G401.6 (cell line): ENCODE results near the gene YTHDF1.
"Not testable (repeated sequence)": the region's sequence is repeated elsewhere in the genome, so short reads cannot be mapped to it uniquely, and the experiment has no call there.

Experiments
- FAIRE-seq: peaks from 2 replicates; lab custom pipeline; 2012; peaks lifted over from hg19 to GRCh38; lab: Jason Lieb, UNC

YTHDF1 gene

DNA sequence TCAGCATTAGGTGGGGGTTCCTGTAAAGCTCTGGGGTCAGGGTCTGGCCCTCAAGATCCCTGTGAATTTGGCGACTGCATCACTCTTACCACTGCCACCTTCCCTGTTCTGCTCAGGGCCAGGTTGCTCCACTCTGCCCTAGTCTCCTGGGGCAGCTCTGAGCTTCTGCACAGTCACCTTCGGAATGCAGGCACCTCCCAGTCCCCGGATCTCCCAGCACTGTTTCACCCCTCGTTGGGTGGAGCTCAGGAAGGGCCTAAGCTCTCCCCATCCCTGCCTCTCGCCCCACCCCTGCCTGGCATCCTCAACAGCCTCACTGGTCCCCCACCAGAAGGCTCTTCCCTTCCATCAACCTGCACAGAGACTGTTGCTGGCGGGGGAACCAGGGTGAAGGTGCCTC lies 46.2 kb downstream of the YTHDF1 start:
- no peak for FAIRE-seq

DNA sequence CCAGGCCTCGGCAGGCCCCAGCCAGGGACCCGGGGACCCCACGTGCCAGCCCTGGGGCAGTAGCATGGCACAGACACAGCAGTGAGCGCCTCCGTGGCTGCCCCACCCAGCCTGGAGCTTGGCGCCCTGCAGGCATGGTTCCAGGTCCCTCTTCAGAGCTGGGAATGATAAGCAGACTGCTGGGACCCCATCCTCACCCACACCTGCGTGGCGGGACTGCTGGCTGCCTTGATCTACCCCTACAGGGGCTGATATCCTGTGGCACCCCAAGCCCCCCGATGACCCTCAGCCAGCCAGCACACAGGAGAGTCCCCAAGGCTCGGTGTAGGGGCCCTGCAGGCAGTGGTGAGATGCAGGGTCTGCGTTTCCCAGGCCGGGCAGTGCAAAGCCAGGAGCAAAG lies 47.1 kb downstream of the YTHDF1 start:
- no peak for FAIRE-seq

DNA sequence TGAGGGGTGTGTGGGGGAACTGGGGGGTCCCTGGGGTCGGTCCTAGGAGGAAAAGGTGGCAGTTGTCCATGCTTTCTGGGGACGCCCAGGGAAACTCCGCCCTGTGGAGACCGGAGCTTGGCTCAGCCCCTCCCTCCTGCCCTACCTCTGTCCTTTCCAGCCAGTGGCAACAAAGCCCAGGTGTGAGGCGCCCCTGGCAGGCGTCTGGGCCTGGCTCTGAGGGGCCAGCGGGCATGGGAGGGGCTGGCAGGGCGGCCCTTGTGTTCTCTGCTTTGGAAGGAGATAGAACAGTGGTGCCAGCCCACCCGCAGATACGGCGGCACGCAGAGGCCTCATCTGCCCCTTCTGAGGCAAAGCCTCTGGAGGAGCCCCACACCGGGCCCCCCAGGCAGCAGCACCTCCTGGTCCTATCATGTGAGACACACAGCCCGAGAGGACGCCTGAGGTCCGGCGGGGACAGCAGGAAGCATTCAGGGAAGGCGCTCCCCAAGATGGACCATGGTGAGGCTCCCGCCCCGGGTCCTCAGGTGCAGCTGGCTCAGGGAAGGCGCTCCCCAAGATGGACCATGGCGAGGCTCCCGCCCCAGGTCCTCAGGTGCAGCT lies 47.9 kb downstream of the YTHDF1 start:
- FAIRE-seq, result no peak

DNA sequence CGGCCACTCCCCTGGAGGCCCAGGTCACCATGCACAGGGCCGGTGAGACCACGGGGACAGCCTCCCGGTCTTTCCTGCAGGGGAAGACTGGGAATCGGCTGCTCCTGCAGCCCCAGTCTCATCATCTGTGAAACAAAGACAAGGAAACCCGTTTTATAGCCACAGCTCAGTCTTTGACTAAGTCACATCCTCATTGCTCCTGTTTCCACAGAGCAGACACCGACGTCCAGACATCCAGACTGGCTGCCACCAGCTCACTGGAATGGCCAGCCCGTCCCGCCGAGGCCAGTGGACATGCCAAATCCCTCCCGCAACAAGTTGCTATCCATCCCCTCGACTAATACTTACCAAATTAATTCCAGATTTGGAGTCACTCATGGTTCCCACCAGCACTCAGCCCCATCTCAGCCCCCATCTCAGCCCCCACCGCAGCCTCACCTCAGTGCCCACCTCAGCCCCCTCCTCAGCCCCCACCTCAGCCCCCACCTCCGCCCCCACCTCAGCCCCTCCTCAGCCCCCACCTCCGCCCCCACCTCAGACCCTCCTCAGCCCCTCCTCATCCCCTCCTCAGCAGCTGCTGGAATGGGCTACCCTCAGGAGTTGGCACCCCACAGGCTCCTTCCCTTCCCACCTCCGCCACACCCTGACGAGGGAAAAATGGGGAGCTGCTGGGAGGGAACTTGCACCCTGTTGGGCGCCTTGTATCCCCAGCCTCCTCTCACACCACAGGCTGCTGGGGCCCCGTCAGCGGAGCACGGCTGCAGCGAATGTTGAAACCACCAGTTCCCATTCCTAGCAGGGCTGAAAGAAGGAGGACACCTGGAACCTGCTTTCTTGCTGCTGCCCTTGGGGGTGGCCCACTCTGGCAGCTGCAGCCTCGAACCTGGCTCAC lies 48.7 kb downstream of the YTHDF1 start:
- FAIRE-seq, result no peak

DNA sequence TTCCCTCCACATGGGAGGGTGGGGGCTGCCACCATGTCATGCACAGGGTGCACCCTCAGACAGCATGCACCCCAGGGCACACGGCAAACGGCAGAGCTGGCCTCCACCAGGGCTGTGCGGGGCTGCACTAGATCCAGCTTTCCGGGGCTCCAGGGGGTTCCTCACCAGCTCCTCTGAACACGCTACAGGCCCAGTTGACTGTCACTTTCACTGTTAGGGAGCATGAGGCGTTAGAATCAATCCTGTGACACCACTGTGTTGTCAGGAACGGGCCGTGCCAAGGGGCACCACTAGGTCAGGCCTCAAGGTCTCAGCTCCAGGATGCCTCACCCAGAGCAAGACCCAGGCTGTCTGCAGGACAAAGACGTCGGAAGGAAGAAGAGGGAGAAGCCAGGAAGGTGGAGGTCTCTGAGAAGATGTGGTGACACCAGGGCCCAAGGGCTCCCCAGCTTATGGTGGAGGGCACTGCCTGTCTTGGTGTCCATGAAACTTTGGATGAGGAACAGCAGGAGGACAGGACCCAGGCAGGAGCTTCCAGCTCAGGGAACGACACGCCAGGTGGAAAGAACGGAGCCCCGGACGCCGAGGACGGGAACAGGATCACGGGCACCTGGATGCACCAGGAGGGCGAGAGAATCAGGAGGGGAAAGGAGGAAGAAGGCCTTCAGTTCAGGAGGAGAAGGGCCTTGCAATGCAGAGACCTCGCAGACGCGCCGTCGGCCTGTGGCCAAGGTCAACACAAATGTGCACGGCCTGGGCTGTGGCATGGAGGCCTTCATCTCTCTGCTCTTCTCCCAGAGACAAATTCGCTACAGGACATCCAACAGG lies 49.5 kb downstream of the YTHDF1 start:
- no peak for FAIRE-seq

DNA sequence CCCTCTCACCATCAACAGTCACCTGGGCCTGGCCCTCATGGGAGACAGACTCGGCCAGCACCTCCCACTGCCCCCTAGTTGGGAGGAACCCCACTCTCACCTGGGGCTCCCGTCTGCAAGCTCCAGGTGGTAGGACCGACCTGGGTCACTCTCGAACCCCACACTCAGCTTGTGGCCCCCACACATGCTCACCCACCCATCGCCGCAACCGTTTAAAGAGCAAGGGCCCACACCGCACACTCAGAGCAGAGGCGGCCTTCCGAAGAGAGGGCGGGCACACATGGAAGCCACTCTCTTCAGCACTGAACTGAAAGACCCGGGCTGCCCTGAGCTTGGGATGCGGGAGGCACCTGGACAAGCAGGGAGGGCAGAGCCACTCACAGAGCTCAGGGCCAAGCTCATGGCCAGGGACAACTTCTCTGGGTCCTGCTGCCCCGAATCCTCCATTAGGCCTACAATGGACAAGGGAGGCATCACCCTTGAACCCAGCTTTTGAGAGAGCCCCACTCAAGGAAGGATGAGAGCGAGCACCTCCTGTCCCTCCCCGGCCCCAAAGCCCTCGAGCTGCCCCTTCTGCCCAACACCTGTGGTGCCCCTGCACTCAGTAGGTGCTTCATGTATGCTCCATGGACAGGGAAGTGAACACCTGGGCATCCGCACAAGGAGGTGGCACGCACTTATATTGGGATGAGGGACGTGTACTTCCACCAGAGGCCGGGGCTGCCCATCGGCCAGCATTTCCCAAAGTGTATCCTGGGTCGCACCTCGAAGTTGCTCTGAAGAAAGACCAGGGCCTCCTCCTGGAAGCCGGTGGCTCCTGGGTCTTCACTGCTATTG lies 50.4 kb downstream of the YTHDF1 start:
- no peak for FAIRE-seq

DNA sequence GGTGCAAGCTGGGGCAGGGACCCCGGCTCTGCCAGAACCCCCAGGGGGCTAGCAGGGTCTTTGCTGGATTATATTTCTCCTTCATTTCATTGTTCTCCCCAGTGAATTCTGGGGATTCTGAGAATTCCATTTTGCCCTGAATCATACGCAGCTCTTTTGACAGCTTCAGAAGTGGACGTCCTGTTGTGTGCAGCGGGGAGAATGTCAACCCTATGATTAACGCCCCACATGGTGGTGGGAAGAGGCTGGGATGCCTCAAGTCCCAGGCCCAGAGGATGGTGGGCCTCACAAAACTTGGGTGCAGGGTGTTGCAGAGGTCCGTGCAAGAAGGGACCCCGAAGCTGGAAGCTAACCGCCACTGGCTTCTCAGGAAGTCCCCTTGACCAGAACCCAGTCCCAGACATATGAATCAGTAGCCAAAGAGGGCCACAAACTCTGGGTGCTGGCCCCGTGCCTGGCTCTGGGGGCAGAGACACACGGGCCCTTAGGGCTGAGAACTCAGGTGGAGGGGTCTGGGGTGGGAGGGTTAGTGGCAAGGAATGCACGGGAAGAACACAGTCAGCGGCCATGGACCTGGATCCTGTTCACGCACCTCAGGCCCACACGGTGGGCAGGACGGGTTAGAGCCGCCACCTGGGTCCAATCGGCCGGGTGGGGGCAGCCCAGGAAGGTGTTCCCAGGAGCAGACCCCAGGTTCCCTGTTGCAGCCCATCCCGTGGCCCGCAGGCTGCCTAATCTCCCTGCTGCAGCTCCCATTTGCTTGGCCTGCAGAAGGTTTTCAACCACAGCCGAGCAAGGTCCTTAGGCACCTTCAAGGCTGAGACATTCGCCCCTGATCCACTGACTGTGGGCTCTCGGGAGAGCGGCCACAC lies 51.2 kb downstream of the YTHDF1 start:
- no peak for FAIRE-seq

DNA sequence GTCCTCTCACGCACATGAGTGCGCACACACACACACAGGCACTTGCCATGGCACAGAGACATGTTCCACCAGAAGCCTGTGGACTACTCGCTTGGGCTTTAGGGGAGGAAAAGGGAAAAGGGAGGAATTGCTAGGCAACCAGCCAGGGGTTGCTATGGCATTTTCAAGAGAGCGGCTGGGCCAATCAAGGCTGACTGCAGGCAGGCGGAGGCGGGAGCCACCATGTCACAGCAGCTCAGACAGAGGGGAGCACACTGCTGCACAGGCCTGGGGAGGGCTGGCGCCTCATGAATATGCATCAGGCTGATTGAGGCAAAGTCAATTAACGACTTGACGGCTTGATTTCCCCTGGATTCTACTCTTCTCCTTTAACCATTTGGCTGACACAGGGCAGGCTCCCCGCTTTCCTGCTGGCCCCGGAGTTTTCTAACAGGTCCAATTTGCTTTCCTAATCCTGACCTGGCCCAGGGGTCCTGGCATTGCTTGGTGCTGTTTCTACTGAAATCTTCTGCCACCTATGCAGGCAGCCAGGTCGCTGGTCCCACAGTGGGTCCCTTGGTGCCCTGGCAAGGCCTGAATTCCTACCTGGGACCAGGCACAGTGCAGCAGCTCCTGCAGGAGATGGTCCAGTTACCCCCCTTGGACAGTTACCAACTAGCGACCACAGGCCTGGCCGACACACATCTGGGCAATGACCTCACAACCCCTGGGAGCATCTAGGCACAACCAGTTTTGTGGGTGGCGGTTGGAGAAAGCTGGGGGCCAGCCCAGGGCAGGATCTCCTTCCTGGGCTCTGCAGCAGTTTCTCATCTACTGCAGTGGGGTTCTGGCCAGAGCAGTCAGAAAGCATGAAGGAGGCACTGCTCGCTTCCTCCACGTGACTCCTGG lies 52.1 kb downstream of the YTHDF1 start:
- no peak for FAIRE-seq

DNA sequence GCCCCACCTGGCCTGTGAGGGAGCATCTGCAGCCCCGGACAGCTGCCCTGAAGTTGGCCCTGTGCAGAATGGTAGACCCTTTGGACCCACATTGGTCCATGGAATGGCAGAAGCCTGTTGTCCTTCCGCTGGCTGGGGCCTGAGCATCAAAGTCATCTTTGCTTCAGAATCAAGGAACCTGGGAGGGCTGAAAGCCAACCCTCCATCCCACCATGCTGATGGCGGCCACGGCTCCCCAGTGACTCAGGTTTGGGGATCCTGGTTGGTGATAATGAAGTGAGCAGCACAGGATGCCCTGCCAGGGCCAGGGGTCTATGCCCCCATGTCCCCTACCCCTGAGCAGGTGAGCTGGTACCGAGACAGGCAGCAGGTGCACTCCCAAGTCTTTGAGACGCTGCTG lies 52.8 kb downstream of the YTHDF1 start:
- no peak for FAIRE-seq

DNA sequence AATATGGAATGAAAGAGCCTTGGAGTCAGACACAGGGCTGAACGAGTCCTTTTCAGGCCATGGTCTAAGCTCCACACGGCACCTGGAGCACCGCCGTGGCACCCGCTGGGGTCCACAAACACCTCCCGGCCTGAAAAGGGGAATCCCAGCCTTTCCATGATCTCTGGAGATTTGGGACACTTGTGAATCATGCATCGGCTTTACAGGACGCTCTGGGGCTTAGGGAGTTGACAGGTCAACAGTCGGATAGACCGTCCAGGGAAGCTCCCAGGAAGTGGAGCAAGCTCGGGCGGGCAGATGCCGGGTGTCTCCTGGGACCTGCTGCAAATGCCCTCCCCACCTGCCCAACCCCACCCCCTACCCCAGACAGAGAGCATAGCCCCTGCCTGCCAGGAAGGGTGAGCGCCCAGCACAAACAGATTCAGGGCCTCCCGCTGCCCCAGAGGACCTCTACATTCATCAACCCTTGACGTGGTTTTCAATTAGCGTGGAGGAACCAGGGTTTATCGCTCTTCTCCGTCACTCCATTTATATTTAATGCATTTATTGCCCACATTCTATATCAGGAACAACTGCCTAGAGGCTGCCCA lies 53.6 kb downstream of the YTHDF1 start:
- no peak for FAIRE-seq

DNA sequence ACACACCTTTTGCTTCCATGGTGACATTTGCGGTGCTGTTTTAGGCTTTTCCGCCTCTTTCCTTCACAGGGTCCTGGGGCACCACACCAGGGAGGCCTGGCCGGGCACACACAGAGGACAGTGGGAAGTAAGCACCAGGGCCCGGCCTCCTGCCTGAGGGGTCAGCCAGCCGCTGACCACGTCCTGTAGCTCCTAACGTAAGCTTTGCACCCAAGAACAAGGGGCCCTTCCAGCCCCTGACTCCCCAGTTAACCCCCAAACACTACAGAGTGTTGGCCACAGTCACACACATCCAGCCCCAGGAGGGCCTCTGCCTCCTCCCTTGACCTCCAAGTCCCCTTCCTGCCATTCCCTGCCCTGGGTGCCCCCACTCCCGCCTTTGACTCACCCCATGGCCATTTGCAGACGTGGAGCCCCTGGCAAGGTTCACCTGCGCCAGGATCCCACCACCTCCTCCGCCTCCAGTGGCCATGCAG lies 54.7 kb downstream of the YTHDF1 start:
- FAIRE-seq, result no peak

DNA sequence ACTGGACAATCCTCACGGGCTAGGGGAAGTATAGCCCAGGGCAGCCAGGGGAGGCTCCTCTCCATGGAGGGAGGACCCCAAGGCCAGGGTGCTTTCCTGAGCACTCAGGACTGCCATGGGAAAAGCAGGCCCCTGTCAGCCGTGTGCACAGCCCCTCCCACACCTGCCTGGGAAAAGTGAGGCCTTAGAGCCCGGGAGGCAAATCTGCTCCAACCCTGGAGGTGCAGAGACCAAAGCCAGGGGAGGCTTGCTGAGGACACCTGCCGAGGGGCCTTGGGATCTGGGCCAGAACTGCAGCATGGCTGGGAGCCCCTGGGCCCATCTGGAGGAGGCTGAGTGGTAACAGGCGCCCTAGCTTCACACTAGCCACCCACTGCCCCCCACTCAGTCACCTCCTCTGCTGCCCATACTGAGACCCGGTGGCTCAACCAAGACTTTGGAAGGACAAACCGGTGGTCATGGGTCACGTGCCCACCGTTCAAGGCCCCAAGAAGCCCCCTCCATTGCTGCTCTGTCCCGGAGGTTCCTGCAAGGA lies 55.2 kb downstream of the YTHDF1 start:
- no peak for FAIRE-seq

DNA sequence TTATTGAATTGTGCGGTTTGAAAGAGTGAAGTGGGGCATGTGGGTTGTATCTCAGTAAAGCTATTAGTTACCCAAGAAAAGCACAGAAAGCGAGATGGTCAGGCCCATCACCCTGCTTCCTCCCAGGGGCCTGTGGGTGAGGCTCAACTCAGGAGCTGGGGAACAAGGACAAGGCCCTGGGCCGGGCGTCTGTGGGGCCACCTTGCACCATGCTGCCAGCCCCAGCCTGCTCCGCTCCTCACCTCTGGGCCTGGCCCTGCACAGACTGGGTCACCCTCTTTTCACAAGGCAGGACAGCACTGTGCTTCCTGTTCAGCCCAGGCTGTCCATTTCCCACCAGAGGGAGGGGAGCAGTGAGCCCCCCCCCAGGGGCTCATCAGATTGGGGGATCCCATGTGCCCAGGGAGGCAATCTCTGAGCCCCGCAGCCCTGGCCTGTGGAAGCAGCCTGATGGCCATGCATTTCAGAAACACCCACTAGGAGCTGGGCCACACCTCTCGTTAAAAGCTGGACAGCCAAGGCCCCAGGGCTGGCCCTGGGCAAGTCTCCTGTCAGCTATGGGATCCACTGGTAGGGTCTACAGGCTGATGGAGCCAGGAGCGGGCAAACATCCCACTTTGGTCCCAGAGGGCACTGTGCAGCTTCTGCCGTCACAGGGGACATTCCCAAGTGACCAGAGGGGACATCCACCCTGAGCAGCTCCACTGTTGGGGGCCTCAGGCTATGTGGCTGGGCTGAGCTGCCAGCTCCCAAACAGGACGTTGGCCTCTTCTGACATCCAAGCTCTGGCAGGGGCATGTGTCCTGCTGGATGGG lies 55.9 kb downstream of the YTHDF1 start:
- no peak for FAIRE-seq

DNA sequence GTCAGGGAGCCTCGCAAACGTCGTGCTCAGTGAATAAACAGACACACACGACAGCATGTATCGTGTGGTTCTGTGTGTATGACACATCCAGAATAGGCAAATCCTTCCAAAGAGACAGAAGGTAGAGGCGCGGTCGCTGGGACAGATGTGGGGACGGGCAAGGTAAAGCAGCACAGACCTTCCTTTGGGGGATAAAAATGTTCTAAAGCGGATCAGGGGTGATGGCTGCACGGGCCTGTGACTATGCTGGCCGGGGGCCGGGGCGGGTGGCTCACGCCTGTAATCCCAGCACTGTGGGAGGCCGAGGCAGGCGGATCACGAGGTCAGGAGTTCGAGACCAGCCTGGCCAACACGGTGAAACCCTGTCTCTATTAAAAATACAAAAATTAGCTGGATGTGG lies 56.7 kb downstream of the YTHDF1 start:
- FAIRE-seq, result not testable (repeated sequence)

DNA sequence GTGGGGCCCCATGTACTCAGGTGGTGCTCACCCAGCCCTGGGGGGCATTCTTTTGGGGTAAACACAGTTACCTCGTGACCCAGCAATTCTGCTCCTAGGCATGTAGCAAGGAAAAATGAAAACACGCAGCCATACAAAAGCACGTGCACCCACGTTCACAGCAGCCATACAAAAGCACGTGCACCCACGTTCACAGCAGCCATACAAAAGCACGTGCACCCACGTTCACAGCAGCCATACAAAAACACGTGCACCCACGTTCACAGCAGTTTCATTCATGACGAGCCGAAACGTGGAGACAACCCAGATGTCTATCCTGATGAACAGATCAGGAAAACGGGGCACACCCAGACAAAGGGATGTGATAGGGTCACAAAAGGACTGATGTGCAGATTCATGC lies 57.1 kb downstream of the YTHDF1 start:
- no peak for FAIRE-seq

DNA sequence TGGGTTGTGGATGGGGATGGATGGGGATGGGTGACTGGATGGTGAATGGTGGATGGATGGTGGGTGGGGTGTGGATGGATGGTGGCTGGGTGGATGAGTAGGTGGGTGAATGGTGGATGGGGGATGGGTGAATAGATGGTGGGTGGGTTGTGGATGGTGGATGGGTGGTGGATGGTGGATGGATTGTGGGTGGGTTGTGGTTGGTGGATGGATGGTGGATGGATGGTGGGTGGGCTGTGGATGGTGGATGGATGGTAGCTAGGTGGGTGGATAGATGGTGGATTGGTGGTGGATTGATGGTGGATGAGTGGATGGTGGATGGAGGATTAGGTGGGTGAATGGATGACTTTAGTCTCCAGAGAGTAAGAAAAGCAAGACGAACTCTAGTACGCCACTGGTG lies 57.6 kb downstream of the YTHDF1 start:
- no peak for FAIRE-seq

DNA sequence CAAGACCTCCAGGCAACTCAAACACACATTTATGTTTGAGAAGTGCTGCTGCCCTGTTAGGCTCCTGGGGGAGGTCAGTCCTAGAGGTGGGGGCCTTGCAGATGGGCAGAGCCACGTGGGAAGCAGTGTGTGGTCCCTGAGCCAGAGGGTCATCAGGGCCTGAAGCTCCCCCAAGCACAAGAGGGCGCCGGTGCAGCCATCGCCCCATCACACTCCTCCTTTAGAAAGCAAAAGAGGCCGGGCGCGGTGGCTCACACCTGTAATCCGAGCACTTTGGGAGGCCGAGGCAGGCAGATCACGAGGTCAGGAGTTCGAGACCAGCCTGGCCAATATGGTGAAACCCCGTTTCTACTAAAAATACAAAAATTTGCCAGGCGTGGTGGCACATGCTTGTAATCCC lies 58.5 kb downstream of the YTHDF1 start:
- not testable (repeated sequence) for FAIRE-seq

DNA sequence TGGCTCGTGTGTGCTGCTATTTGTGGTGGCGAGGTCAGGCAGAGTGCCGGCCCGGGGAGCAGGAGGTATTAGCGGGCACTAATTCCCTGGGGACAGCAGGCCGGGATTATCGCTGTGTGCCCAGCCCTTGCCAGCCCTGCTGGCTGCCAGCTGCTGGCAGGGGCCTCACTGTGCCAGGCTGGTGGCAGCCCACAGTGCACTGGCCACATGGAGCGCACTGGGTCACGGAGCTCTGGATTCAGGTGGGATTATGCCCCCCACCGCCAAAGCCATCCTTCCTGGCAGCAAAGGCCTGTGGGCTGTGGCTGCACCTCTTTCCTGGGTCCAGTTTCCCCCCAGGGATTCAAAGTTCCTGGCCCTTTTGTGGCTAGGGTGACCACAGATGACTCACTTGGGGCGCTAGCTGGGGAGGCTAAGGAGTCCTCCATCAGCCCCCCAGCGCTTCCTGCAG lies 59.7 kb downstream of the YTHDF1 start:
- no peak for FAIRE-seq
